NCI-H345 treated with DMSO at 0.1 percent for 48 hours (cell line): ENCODE data around the gene GTF2A1L.

ENCODE experiments used
- DNase-seq: peaks from one replicate; lab custom pipeline; 2025; ENCODE audit not compliant: unreplicated experiment; lab: John Stamatoyannopoulos, UW

GTF2A1L gene

GRCh38 chr2:48728840-48729239 lies 111.2 kb downstream of the GTF2A1L start:
- DNase-seq: no peak
